Epithelial cell of esophagus (primary cell): ENCODE measurements around the gene TMEM164.

ENCODE experiments used
- DNase-seq: peaks from one replicate; pipeline ENCODE4 v3.0.0; 2010; ENCODE audit warnings: low read depth
- H3K4me3 ChIP-seq: 2 replicates; pipeline ENCODE4 v1.5.1; 2011; ENCODE audit warnings: mild to moderate bottlenecking, low read length, control low read depth
- CTCF ChIP-seq: IDR thresholded peaks from 2 replicates; pipeline ENCODE4 v1.5.1; 2011; ENCODE audit warnings: low read depth, mild to moderate bottlenecking, low read length, control low read depth, inconsistent platforms; ENCODE audit not compliant: insufficient read depth; ENCODE audit errors: missing control alignments

Gene TMEM164

GRCh38 chrX:110139172-110139571, 136.3 kb downstream of the TMEM164 start:
- DNase-seq = no peak
- TF ChIP-seq CTCF = no peak

GRCh38 chrX:110142096-110142495, 139.2 kb downstream of the TMEM164 start:
- DNase-seq = peak; percentile 93
- no peak for TF ChIP-seq CTCF
- H3K4me3 ChIP-seq = no peak overlapping the region

More at GRCh38 chrX:110139172-110139571, 136.3 kb downstream of the TMEM164 start:
- H3K4me3 ChIP-seq = no peak overlapping the region

GRCh38 chrX:110143454-110144210, 140.7 kb downstream of the TMEM164 start:
- H3K4me3 ChIP-seq = no peak overlapping the region
- peak; percentile 58 for DNase-seq
- TF ChIP-seq CTCF = no peak

GRCh38 chrX:110145311-110145710, 142.4 kb downstream of the TMEM164 start:
- no peak overlapping the region for H3K4me3 ChIP-seq
- DNase-seq = no peak
- no peak for TF ChIP-seq CTCF

- H3K4me3 ChIP-seq = no peak overlapping the region
- DNase-seq = peak; percentile 27
- TF ChIP-seq CTCF = peak; percentile 53
Measured at GRCh38 chrX:110145854-110146253, 142.9 kb downstream of the TMEM164 start.

- TF ChIP-seq CTCF = peak; percentile 72
- DNase-seq = peak; percentile 45
Measured at GRCh38 chrX:110146521-110146920, 143.6 kb downstream of the TMEM164 start.

GRCh38 chrX:110153244-110153643, 150.3 kb downstream of the TMEM164 start:
- TF ChIP-seq CTCF = no peak

More at GRCh38 chrX:110146521-110146920, 143.6 kb downstream of the TMEM164 start:
- no peak overlapping the region for H3K4me3 ChIP-seq

More at GRCh38 chrX:110153244-110153643, 150.3 kb downstream of the TMEM164 start:
- H3K4me3 ChIP-seq = no peak overlapping the region
- DNase-seq = no peak
